HG02840 (cell line): Measurements from ENCODE around the gene DHPS.

Experiments
- ATAC-seq: cut with Tn5 transposase; IDR thresholded peaks from one replicate; pipeline ENCODE4 v1.9.1; 2021; ENCODE audit warnings: mild to moderate bottlenecking, moderate library complexity, moderate number of reproducible peaks; ENCODE audit not compliant: unreplicated experiment, low FRiP score

Gene DHPS

GRCh38 chr19:12675940-12676339, 5.7 kb downstream of the DHPS start:
- ATAC-seq, result no peak

GRCh38 chr19:12675399-12675798, 6.3 kb downstream of the DHPS start:
- no peak for ATAC-seq

GRCh38 chr19:12672744-12673143, 8.9 kb downstream of the DHPS start:
- no peak for ATAC-seq

GRCh38 chr19:12670159-12670928, 11.3 kb downstream of the DHPS start:
- ATAC-seq, result no peak

GRCh38 chr19:12669270-12670158, 12.2 kb downstream of the DHPS start:
- peak; percentile 52 for ATAC-seq

GRCh38 chr19:12668932-12669269, 12.8 kb downstream of the DHPS start:
- ATAC-seq, result peak; percentile 3

- no peak for ATAC-seq
These were observed 13.3 kb downstream of the DHPS start for GRCh38 chr19:12668346-12668745.

- ATAC-seq, result no peak
These were observed 13.9 kb downstream of the DHPS start for GRCh38 chr19:12667731-12668302.

GRCh38 chr19:12666265-12667048, 15.2 kb downstream of the DHPS start, which contains the start of the genes MAN2B1 and WDR83:
Gene MAN2B1 (minus strand): TSS chr19:12666742. CDS start chr19:12666701, 41 bp downstream.
Gene WDR83 (plus strand): TSS chr19:12666807. CDS start chr19:12669791, 2,984 bp downstream.
- no peak for ATAC-seq

GRCh38 chr19:12665671-12666264, 15.9 kb downstream of the DHPS start:
- ATAC-seq, result no peak

GRCh38 chr19:12665281-12665573, 16.5 kb downstream of the DHPS start:
- no peak for ATAC-seq

- ATAC-seq, result no peak
These were observed 17.0 kb downstream of the DHPS start for GRCh38 chr19:12664406-12665280.

- ATAC-seq, result no peak
These were observed 20.7 kb downstream of the DHPS start for GRCh38 chr19:12660980-12661379.

- ATAC-seq, result no peak
These were observed 23.7 kb downstream of the DHPS start for GRCh38 chr19:12657966-12658365.

GRCh38 chr19:12656899-12657571, 24.6 kb downstream of the DHPS start:
- ATAC-seq, result no peak

- ATAC-seq, result no peak
These were observed 26.1 kb downstream of the DHPS start for GRCh38 chr19:12655546-12655945.

GRCh38 chr19:12652219-12652618, 29.5 kb downstream of the DHPS start:
- no peak for ATAC-seq

GRCh38 chr19:12649941-12650340, 31.7 kb downstream of the DHPS start:
- no peak for ATAC-seq

- no peak for ATAC-seq
These were observed 33.6 kb downstream of the DHPS start for GRCh38 chr19:12648088-12648487.
